Stomach (tissue), 9 donors: ENCODE measurements around the gene COG5. TPM values are rescaled to one million over a fixed set of nuclear protein-coding genes. Genes with fewer than 3 reads are reported as not detected.

ENCODE experiments used
- DNase-seq, 2 donors: peaks; one replicate each; pipeline versions ENCODE4 v3.0.0 to v3.0.0-alpha.2; 2013 to 2019
- H3K27ac ChIP-seq, 5 donors: fragments of 200-600 bp in 4 of 5; sonication (generic) in 4 of 5; one replicate each; pipeline ENCODE4 v1.5.1; 2013 to 2019; ENCODE audit warnings: mild to moderate bottlenecking in 1 of 5, moderate library complexity in 1 of 5
- H3K27me3 ChIP-seq, 3 donors: fragments of 200-600 bp; sonication (generic); one replicate each; pipeline ENCODE4 v1.5.1; 2017 to 2019; ENCODE audit warnings: mixed run types in 1 of 3
- H3K36me3 ChIP-seq, 4 donors: fragments of 200-600 bp; sonication (generic); 1 replicate in 3 of 4; 2 replicates in 1 of 4; pipeline ENCODE4 v1.5.1; 2016 to 2019
- H3K4me1 ChIP-seq, 4 donors: fragments of 200-600 bp; sonication (generic); one replicate each; pipeline ENCODE4 v1.5.1; 2016 to 2019
- H3K4me3 ChIP-seq, 4 donors: fragments of 200-600 bp; sonication (generic) in 3 of 4; one replicate each; pipeline ENCODE4 v1.5.1; 2016 to 2019; ENCODE audit warnings: mild to moderate bottlenecking in 1 of 4
- H3K9me3 ChIP-seq, 4 donors: fragments of 200-600 bp; sonication (generic); one replicate each; pipeline ENCODE4 v1.5.1; 2016 to 2019
- CTCF ChIP-seq, 7 experiments: fragments of 450-650 bp in 4 of 7; fragments of 200-600 bp in 3 of 7; sonication (generic) in 3 of 7; IDR thresholded peaks; one replicate each; pipeline ENCODE4 v1.5.1; 2016 to 2019; ENCODE audit warnings: antibody characterized with exemption in 7 of 7, control low read depth in 2 of 7, mild to moderate bottlenecking in 1 of 7
- EP300 ChIP-seq: sonication (generic); formaldehyde crosslinking; IDR thresholded peaks from one replicate; pipeline ENCODE4 v1.6.1; 2017; ENCODE audit warnings: antibody characterized with exemption
- POLR2A ChIP-seq, 4 donors: fragments of 450-650 bp; IDR thresholded peaks; one replicate each; pipeline ENCODE4 v1.6.1; 2016; ENCODE audit warnings: antibody characterized with exemption in 4 of 4, control low read depth in 2 of 4, mild to moderate bottlenecking in 1 of 4, moderate library complexity in 1 of 4
- POLR2AphosphoS5 ChIP-seq, 3 donors: sonication (generic); formaldehyde crosslinking; IDR thresholded peaks; one replicate each; pipeline ENCODE4 v1.6.1; 2016; ENCODE audit warnings: antibody characterized with exemption in 3 of 3
- WGBS, 5 donors: extraction: QIAGEN DNeasy Blood & Tissue Kit in 3 of 5; methylation state at CpG; one replicate each; pipeline versions ENCODE4 v1.1.5 to v1.1.7; 2013 to 2018; 5-methylcytosine and 5-hydroxymethylcytosine counted together
- intact Hi-C: fragments of 100-400 bp; cut with DNase I; formaldehyde crosslinking; loops from one replicate; pipeline ENCODE4 v1.15.1; 2023; ENCODE audit warnings: low total_unique reads
- polyA plus RNA-seq, 3 donors: library from polyadenylated mRNA; stranded (reverse); fragments of 200-250 nt; gene quantifications; one replicate each; pipeline ENCODE4 v1.2.3, GENCODE V29; 2013
- total RNA-seq, 5 donors: library from RNA; depleted of rRNA; stranded (reverse); fragments of >200 nt; gene quantifications; one replicate each; pipeline versions ENCODE4 v1.1.0 to v1.2.3, GENCODE V29; 2014 to 2016
- donor health status: healthy with polysubstance abuse.
- donor health status: Bipolar disorder and iron deficiency.
- donor health status: healthy.

COG5 gene
- total and polyA plus RNA-seq, 8 donors, result 5.2 to 285 (median 17.1) TPM

- H3K9me3 ChIP-seq, result no peaks in the 10 kb centered on the region
- intact Hi-C loops, result no loop called here
- no peak overlapping the region for H3K4me3 ChIP-seq
- H3K27me3 ChIP-seq, result no peaks in the 10 kb centered on the region
- no peak overlapping the region for H3K27ac ChIP-seq
- TF ChIP-seq CTCF (IDR thresholded peaks at IDR 0.05), result no peak
- no peak for TF ChIP-seq POLR2AphosphoS5 (IDR thresholded peaks at IDR 0.05)
- peaks cover 0 to 27% (median 6%) of the 10 kb centered on the region in 4 donors for H3K36me3 ChIP-seq
- DNase-seq, result no peak
- H3K4me1 ChIP-seq, result peaks cover 0 to 6% (median 2%) of the 10 kb centered on the region in 4 donors
Observed at GRCh38 chr7:107534139-107534538, 29.6 kb downstream of the COG5 start.

- no peak overlapping the region for H3K4me3 ChIP-seq
- intact Hi-C loops, result no loop called here
- no peaks in the 10 kb centered on the region for H3K27me3 ChIP-seq
- peaks cover 0 to 15% (median 13%) of the 10 kb centered on the region in 4 donors for H3K36me3 ChIP-seq
- TF ChIP-seq POLR2AphosphoS5 (IDR thresholded peaks at IDR 0.05), result no peak
- no peak for TF ChIP-seq POLR2A (IDR thresholded peaks at IDR 0.05)
- no peak overlapping the region for H3K27ac ChIP-seq
- DNase-seq, result no peak
- no peaks in the 10 kb centered on the region for H3K4me1 ChIP-seq
- no peaks in the 10 kb centered on the region for H3K9me3 ChIP-seq
Observed at GRCh38 chr7:107530751-107531150, 33.0 kb downstream of the COG5 start.

- Histone ChIP-seq H3K4me1 (no peaks in the 10 kb centered on the region), H3K36me3 (peaks cover 0 to 27% (median 25%) of the 10 kb centered on the region in 4 donors), H3K9me3 (no peaks in the 10 kb centered on the region), H3K27me3 (no peaks in the 10 kb centered on the region), H3K27ac (no peak overlapping the region), H3K4me3 (no peak overlapping the region)
- DNase-seq, result no peak
- no peak for TF ChIP-seq CTCF (IDR thresholded peaks at IDR 0.05)
- no peak for TF ChIP-seq POLR2A (IDR thresholded peaks at IDR 0.05)
- TF ChIP-seq EP300, result no peak
- TF ChIP-seq POLR2AphosphoS5 (IDR thresholded peaks at IDR 0.05), result no peak
- intact Hi-C loops, result no loop called here
Observed at GRCh38 chr7:107528461-107528860, 35.3 kb downstream of the COG5 start.

- WGBS, 5 donors, result 76 to 88% (median 83%) methylated on average over 3 of the region's 3 CpGs
- TF ChIP-seq POLR2AphosphoS5 (IDR thresholded peaks at IDR 0.05), result no peak
- no peak for TF ChIP-seq CTCF (IDR thresholded peaks at IDR 0.05)
- no peak for TF ChIP-seq EP300
- no peak for TF ChIP-seq POLR2A (IDR thresholded peaks at IDR 0.05)
- no peak overlapping the region for H3K27ac ChIP-seq
- H3K4me1 ChIP-seq, result no peaks in the 10 kb centered on the region
- intact Hi-C loops, result no loop called here
- DNase-seq, result no peak
- no peak overlapping the region for H3K4me3 ChIP-seq
- no peaks in the 10 kb centered on the region for H3K9me3 ChIP-seq
- H3K36me3 ChIP-seq, result peaks cover 0 to 29% (median 26%) of the 10 kb centered on the region in 4 donors
- H3K27me3 ChIP-seq, result no peaks in the 10 kb centered on the region
Observed at GRCh38 chr7:107527196-107527595, 36.5 kb downstream of the COG5 start.

- Histone ChIP-seq H3K4me1 (no peaks in the 10 kb centered on the region), H3K27ac (no peak overlapping the region), H3K4me3 (no peak overlapping the region), H3K36me3 (peaks cover 0 to 35% (median 23%) of the 10 kb centered on the region in 4 donors), H3K9me3 (no peaks in the 10 kb centered on the region), H3K27me3 (no peaks in the 10 kb centered on the region)
- intact Hi-C loops, result no loop called here
- WGBS, 5 donors, result 97 to 99% (median 98%) methylated on average over 2 of the region's 2 CpGs
- DNase-seq, result no peak
- TF ChIP-seq CTCF (IDR thresholded peaks at IDR 0.05), result no peak
- no peak for TF ChIP-seq EP300
- TF ChIP-seq POLR2AphosphoS5 (IDR thresholded peaks at IDR 0.05), result no peak
- no peak for TF ChIP-seq POLR2A (IDR thresholded peaks at IDR 0.05)
Observed at GRCh38 chr7:107526672-107527071, 37.0 kb downstream of the COG5 start.
